ENCODE measurements around the gene GLIS2.
A peak's percentile ranks its signal among the peaks of the same experiment; 100 is the strongest.
"Not testable (repeated sequence)": the region's sequence is repeated elsewhere in the genome, so short reads cannot be mapped to it uniquely, and the experiment has no call there.

GLIS2 gene

DNA sequence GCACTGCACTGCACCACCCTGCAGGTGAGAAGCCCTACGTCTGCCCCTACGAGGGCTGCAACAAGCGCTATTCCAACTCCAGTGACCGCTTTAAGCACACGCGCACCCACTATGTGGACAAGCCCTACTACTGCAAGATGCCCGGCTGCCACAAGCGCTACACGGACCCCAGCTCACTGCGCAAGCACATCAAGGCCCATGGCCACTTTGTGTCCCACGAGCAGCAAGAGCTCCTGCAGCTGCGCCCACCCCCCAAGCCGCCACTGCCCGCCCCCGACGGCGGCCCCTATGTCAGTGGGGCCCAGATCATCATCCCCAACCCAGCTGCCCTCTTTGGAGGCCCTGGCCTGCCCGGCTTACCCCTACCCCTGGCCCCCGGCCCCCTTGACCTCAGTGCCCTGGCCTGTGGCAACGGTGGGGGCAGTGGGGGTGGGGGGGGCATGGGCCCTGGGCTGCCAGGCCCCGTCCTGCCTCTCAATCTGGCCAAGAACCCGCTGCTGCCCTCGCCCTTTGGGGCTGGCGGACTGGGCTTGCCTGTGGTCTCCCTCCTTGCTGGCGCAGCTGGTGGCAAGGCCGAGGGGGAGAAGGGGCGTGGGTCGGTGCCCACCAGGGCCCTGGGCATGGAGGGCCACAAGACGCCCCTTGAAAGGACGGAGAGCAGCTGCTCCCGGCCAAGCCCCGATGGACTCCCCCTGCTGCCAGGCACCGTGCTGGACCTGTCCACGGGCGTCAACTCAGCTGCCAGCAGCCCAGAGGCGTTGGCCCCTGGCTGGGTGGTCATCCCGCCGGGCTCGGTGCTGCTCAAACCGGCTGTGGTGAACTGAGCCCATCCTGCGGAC is 21.1 kb downstream of the GLIS2 start:
- no peak for DNase-seq (ENCODE audit: low spot score)

- DNase-seq (ENCODE audit: low spot score) = no peak
These were observed 21.7 kb downstream of the GLIS2 start for GRCh38 chr16:4337540-4338088.

- DNase-seq (ENCODE audit: low spot score) = no peak
These were observed 22.3 kb downstream of the GLIS2 start for GRCh38 chr16:4338125-4338582.

DNA sequence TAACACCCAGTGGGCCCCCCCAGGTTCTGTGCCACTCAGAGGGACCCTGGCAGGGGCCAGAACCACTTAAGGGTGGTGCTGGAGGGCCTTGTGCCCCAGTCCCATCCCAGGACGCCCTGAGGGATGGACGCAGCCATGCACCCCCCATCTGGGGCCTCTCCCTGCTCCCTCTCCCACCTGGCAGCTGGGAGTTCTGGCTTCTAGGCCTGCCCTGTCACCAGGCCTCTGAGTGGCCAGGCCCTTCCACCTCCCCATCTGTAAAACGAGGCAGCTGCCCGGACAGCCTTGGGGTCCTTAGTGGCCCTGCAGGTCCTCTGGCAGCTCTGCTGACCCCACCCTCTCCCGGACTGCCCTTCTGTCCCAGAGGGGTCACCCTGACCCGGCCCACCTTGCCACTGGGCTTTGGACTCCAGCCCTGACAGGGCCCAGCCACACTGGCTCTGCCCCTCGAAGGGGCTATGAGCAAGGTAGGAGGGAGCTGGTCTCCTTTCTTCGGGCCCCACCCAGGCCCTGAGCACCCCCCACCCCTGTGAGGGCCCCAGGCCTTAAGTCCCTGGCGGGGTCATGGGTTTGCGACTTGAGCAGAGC is 22.9 kb downstream of the GLIS2 start:
- DNase-seq (ENCODE audit: low spot score) = no peak

DNA sequence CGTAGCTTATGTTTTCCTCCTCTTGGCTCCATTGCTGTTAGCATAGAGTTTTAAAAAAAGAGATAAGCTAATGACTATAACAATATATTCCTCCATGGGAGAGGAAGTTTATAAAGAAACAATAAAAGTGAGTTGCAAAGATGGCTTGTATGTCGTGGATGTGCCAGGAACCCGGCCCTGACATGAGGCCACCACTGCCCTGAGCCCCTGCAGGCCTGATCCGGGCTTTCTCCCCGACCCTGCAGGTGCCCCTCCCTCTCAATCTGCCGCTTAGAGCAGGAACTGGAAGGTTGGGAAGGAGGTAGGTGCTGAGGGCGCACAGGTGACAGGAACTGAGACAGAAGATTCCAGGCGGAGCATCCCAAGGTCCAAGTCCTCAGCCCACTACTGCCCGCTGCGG is 23.6 kb downstream of the GLIS2 start:
- DNase-seq (ENCODE audit: low spot score) = no peak

- DNase-seq (ENCODE audit: low spot score) = no peak
These were observed 24.0 kb downstream of the GLIS2 start for GRCh38 chr16:4339909-4340308.

DNA sequence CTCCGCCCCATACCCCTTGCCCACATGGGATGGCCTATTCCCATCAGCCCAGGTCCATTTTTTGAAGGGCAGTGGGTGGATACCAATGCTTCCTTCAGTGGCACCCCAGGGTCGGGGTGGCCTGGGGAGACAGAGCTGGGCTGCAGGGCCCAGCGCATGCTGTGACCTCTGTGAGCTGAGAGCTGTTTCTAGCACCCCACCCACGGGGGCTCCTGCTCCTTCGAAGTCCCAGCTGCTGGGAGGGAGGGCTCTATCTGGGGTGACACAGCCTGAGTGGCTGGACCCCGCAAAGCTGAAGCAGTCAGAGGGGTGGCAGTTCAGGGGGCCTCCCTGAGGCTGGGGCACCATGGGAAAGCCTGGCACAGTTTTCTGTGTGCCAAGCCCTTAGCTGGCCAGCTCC is 24.6 kb downstream of the GLIS2 start:
- DNase-seq (ENCODE audit: low spot score) = no peak

DNA sequence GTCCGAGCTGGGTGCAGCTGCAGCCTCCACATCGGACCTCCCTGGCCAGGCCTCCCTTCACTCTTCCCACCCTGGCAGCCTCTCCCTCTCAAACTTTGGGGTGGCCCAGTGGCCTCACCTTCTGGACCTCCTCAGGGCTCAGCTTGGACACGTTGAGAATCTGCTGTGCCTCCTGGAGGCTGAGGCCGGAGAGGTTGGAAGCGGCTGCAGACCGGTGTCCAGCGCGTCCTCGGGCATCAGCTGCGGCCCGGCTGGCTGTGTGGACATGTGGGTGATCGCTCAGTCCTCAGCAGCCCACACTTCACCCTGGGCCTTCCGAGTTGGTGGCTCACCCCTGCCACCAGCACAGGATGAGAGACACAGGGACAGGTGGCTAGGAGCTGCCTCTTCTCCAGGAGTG is 25.4 kb downstream of the GLIS2 start:
- no peak for DNase-seq (ENCODE audit: low spot score)

GRCh38 chr16:4342866-4343744 is 27.2 kb downstream of the GLIS2 start:
- DNase-seq (ENCODE audit: low spot score) = no peak

GRCh38 chr16:4344300-4344982 is 28.6 kb downstream of the GLIS2 start:
- DNase-seq (ENCODE audit: low spot score) = not testable (repeated sequence)

DNA sequence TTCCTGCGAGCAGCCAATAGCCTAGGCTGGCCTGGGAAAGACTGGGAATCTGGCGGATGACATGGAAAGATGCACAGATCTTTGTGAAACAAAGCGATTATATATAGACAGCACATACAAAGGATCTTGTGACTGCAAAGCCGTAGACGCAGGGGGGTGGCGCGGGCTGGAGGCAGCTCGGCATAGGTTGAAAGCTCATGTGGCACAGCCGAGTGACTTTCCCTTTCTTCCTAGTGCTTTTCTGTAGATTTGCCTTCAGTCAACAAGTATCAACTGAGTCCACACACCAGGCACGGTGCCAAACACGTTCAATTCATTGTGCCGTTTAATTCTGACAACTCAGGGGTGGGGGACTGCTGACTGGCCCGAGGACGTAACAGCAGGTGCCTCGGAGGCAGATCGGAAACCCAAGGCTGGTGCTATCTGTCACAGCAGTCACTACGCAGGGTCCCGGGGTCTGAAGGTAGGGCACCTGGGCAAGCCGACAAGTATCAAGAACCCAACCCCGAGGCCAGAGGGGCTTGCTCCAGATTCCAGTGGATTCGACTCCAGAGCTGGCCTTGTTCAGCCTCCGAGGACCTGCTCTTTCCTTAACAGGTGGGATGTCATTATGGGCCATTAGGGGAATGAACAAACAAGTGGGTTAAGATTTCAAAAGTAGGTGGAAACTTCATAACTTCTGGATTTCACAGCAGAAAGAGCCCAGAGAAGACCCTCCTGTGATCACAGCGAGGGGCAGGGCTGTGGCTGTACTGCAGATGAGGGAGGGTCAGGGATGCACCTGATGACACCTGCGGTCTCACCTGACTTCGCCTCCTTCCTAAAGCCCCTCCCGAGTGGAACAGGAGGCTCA is 29.3 kb downstream of the GLIS2 start:
- DNase-seq (ENCODE audit: low spot score) = no peak

DNA sequence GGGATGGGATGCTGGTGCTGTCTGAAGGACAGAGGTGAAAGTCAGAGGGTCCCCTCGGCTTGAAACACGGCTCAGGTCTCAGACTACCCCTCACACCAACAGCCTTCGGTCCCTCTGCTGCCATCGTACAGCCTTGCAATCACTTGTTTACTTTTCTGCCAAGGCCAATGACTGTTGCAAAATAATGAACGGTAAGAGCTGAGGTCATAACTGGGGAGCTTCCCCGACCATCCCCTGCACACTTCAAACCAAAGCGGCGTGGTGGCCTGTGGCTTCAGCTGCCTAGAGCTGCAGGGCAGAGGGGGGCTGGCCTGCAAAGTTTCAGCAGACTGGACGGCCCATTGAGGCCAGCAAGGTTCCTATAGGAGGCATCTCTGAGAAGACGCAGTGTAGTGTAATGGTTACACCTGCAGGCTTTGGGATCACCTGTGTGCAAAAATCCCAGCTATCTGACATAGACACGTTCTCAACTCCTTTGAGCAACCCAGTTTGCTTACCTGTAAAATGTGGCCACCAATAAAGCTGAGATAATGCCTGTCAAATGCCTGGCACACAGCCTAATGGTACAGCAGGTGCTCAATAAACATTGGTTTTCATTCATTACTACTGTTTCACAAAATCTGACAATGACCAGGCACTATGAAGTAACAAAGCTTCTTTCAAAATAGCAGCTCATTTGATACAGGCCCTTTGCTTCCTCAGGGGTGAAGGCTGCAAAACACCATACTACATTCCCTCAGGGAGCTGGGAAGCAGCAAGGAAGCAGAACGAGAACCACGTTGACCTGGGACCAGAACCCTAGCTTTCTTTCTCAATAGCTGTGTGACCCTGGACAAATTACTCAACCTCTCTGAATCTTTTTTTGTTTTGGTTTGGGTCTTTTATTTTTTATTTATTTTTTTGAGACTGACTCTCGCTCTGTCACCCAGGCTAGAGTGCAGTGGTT is 30.2 kb downstream of the GLIS2 start:
- DNase-seq (ENCODE audit: low spot score) = no peak

GRCh38 chr16:4347010-4347409 is 31.1 kb downstream of the GLIS2 start:
- DNase-seq (ENCODE audit: low spot score) = no peak

DNA sequence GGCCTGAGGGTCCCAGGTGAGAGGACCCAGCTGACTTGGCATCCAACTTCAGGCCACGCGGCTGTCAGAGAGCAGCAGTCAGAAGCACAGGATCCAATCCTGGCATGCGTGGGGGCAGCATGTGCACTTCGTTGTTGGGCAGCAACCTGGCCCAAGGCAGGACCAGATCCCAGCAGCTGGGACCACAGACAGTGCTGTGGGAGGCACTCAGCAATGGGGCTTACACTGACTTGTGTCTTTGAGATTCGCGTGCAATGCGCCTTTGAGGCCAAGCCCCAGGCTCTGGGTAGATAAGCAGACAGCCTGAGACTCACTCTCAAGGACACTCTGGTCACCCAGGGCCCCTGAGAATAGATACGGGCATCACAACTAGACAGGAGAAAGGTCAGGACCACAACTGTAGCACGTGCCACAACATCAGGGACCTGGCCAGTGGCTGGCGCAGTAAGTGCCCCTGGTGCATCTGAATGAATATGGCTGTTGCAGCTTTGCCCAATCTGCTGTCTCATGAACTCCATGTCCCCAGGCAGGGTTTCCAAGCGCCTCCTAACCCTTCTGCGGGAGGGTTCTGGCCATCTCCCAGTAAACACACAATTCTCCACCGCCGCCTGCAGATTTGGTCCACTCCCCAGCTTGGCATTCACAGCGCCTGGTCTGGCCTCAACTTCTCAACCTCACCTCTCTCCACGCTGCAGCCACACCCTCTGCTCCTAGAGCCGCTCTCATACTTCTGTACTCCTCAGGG is 32.1 kb downstream of the GLIS2 start:
- DNase-seq (ENCODE audit: low spot score) = no peak

DNA sequence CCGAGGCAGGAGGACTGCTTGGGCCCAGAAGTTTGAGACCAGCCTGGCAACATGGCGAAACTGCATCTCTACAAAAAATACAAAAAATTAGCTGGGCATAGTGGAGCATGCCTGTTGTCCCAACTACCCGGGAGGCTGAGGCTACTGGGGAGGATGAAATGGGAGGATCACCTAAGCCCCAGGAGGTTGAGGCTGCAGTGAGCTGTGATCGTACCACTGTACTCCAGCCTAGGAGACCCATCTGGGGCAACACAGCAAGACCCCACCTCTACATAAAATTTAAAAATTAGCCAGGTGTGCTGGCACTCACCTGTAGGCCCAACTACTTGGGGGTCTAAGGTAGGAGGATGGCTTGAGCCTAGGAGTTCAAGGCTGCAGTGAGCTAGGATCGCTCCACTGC is 33.5 kb downstream of the GLIS2 start:
- DNase-seq (ENCODE audit: low spot score) = no peak

DNA sequence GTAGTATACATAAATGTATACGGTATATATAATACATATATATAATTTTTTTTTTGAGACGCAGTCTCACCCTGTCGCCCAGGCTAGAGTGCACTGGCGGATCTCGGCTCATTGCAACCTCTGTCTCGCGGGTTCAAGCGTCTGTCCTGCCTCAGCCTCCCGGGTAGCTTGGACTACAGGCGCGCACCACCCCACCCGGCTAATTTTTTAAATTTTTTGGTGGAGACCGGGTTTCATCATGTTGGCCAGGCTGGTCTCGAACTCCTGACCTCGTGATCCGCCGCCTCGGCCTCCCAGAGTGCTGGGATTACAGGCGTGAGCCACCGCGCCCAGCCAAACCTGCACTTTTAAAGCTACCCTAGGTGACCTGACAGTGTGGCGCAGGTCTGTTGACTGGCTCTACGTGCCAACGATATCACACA is 34.5 kb downstream of the GLIS2 start:
- DNase-seq (ENCODE audit: low spot score) = no peak

- peak; percentile 97 for DNase-seq (ENCODE audit: low spot score)
These were observed 35.2 kb downstream of the GLIS2 start, which contains the start of gene PAM16 for GRCh38 chr16:4350787-4351659. TSS of gene PAM16 (minus strand) at chr16:4351321. CDS start at chr16:4351234, 87 bp downstream.

- DNase-seq (ENCODE audit: low spot score) = no peak
These were observed 36.0 kb downstream of the GLIS2 start for GRCh38 chr16:4351880-4352279.
